Endometrial microvascular endothelial cells (primary cell): ENCODE data around the gene FES. TPM values are rescaled to one million over a fixed set of nuclear protein-coding genes. Genes with fewer than 3 reads are reported as not detected.

Source experiments
- in situ Hi-C: cut with HindIII; loops from 2 replicates; pipeline ENCODE4 v1.10.0; 2017; ENCODE audit warnings: low sequenced_read_pairs, low pct_unique_long_range_greater_than_20kb; ENCODE audit errors: inconsistent ontology term
- total RNA-seq: library from RNA; depleted of rRNA; stranded (reverse); fragments of >200 nt; gene quantifications from one replicate; pipeline ENCODE4 v1.2.3, GENCODE V29; 2015; ENCODE audit errors: inconsistent ontology term

Gene FES
- total RNA-seq, result 144 TPM

GRCh38 chr15:90883976-90884718 lies at the start of gene FES:
Gene FES, plus strand, starts transcription at chr15:90884504. Its CDS starts 542 bp downstream, at chr15:90885046.
- in situ Hi-C loops, result no loop called here

- in situ Hi-C loops, result loop anchor here (25.0 kb wide), 1 partner anchor 122 kb away; the partner anchor contains the start of gene BLM
Measured at GRCh38 chr15:90834626-90835025, 49.7 kb upstream of the FES start.

GRCh38 chr15:90836296-90836871 lies 47.9 kb upstream of the FES start:
- in situ Hi-C loops, result loop anchor here (25.0 kb wide), 1 partner anchor 124 kb away; the partner anchor contains the start of gene BLM

GRCh38 chr15:90837094-90837493 lies 47.2 kb upstream of the FES start:
- in situ Hi-C loops, result loop anchor here (25.0 kb wide), 1 partner anchor 125 kb away; the partner anchor contains the start of gene BLM

- in situ Hi-C loops, result loop anchor here (25.0 kb wide), 1 partner anchor 126 kb away; the partner anchor contains the start of gene BLM
Measured at GRCh38 chr15:90838139-90838538, 46.2 kb upstream of the FES start.

- in situ Hi-C loops, result loop anchor here (25.0 kb wide), 1 partner anchor 126 kb away; the partner anchor contains the start of gene BLM
Measured at GRCh38 chr15:90838544-90838943, 45.8 kb upstream of the FES start.

- in situ Hi-C loops, result loop anchor here (25.0 kb wide), 1 partner anchor 127 kb away; the partner anchor contains the start of gene BLM
Measured at GRCh38 chr15:90839187-90840071, 44.9 kb upstream of the FES start.

- in situ Hi-C loops, result loop anchor here (25.0 kb wide), 1 partner anchor 128 kb away; the partner anchor contains the start of gene BLM
Measured at GRCh38 chr15:90840157-90840855, 44.0 kb upstream of the FES start.

- in situ Hi-C loops, result loop anchor here (25.0 kb wide), 1 partner anchor 129 kb away; the partner anchor contains the start of gene BLM
Measured at GRCh38 chr15:90840954-90841353, 43.4 kb upstream of the FES start.

GRCh38 chr15:90844696-90845095 lies 39.6 kb upstream of the FES start:
- in situ Hi-C loops, result loop anchor here (25.0 kb wide), 1 partner anchor 132 kb away; the partner anchor contains the start of gene BLM

- in situ Hi-C loops, result loop anchor here (25.0 kb wide), 1 partner anchor 133 kb away; the partner anchor contains the start of gene BLM
Measured at GRCh38 chr15:90845201-90845949, 38.9 kb upstream of the FES start.

- in situ Hi-C loops, result loop anchor here (25.0 kb wide), 1 partner anchor 137 kb away; the partner anchor contains the start of gene BLM
Measured at GRCh38 chr15:90849424-90849823, 34.9 kb upstream of the FES start.

- in situ Hi-C loops, result no loop called here
Measured at GRCh38 chr15:90851114-90851513, 33.2 kb upstream of the FES start.

- in situ Hi-C loops, result no loop called here
Measured at GRCh38 chr15:90851940-90852339, 32.4 kb upstream of the FES start.

- in situ Hi-C loops, result no loop called here
Measured at GRCh38 chr15:90855139-90855538, 29.2 kb upstream of the FES start.

GRCh38 chr15:90857337-90857736 lies 27.0 kb upstream of the FES start:
- in situ Hi-C loops, result no loop called here

- in situ Hi-C loops, result no loop called here
Measured at GRCh38 chr15:90857883-90858443, 26.3 kb upstream of the FES start.
